ENCODE measurements around the gene TTC9C.
A peak's percentile ranks its signal among the peaks of the same experiment; 100 is the strongest.
"Not testable (repeated sequence)": the region's sequence is repeated elsewhere in the genome, so short reads cannot be mapped to it uniquely, and the experiment has no call there.

Gene TTC9C

DNA sequence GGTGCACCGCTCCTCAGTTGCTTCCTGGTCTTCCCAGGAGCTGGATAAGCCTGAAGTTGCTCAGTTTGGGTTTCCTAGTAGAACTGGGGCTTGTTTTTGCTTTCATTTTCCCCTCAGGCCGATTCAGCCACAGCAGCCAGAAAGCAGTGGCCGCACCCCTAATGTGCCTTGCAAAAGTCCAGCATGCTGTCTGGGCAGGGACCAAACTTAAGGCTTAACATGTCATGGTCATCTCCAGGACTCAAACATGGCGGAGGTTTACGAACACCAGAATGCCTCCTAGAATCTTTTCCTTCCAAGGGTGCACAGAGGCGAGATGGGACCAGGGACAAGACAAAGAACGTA, 18.3 kb upstream of the TTC9C start:
- peak; percentile 26 for DNase-seq

DNA sequence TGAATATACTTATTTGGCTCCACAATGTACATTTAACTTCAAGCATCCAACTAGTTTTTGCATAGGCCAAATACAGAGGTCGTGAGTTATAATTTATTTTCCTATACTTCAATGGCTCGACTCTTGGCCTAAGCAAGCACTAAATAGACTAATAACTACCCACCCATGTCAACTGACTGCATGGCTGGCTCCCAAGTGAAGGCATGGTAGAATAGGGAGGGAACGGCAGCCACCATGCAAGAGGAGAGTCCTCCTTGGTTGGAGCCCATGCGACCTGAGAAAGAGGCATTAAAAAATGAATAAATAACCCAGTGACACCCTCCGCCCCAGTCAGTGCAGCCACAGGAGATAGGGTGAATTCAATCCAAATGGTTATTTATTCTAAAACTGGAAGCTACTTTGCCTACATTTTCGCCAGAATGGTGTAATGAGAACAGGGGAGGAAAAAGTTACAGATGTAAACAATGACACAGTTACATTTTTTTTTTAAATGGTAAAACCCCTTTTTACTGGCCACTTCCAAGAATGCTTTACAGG, 15.9 kb upstream of the TTC9C start:
- DNase-seq, result no peak

DNA sequence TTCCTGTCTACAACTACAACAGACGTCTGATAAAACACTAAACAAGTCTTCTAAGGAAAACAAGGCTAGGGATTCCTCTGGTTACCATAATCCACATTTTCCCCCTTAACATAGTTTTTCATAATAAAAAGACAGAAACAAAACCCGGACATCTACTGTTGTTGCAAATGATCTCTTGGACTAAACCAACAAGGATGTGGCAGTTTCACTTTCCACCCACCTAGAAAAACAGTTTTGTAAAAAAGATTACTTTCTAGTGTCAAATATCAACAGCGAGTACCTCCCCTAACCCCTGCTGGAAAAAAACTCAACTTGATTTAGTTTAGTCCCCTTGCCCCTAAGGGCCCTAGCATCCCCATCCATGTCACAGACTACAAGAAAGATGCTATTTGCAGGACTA, 15.4 kb upstream of the TTC9C start:
- DNase-seq, result no peak

DNA sequence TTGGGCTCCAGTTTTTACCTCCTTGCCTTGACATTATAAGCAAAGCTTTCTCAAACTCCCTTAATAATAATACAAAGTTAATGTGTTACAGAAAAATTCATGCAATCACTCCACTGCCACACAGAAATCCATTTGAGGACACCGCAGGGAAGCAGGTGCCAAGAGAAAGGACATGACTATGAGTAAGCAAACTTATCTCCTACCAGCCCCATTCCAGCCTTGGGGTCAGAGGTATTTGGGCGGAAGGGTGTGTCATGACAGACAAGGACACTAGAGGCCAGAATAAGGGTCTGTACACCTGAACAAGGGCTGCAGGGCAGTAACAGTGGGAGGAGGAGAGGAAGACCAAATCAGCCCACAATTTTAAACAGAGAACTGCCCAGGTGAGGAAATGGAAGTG, 14.9 kb upstream of the TTC9C start:
- DNase-seq, result no peak

DNA sequence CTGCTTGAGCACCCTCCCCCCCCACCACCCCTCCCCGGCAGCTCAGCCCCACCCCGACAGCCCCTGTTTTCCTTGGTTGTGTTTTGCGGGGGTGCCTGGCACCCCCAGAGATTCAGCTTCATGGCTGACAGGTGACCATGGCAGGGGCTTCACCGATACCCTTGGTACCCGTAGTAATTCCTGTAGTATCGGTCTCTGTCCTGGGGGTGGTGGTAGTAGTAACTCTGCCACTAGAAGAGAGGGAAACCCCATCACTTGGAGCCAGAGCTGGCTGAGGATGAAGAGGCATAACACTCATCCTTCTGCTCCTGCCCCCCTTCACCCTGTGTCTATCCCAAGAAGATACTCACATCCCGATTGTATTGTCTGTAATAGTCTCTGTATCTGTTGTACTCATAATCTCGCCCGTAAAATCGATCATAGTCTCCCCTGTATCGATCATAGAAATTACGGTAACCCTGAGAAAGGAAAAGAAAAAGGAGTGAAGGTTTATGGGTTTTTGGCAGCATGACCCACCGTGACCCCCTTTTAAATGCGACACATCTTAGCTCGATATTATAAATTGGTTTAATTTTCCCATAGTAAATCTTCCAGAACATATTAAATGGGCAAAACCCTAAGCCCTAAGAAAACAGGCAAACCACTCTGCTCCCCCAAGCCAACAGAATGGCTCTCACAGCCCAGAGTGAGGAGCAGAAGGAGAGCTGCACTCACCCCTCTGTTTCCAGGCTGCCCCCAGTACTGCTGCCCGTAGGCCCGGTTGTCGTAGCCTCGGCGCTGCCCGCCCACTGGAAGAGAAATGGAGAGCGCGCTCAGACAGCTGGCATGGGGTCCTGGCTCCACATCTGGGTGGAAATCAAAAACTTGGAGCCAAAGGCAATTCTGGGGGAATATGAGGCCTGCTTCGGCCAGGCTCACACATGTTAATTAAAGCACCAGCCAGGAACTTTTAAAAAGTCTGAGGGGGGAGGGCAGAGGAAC, 12.8 kb upstream of the TTC9C start:
- DNase-seq, result no peak

DNA sequence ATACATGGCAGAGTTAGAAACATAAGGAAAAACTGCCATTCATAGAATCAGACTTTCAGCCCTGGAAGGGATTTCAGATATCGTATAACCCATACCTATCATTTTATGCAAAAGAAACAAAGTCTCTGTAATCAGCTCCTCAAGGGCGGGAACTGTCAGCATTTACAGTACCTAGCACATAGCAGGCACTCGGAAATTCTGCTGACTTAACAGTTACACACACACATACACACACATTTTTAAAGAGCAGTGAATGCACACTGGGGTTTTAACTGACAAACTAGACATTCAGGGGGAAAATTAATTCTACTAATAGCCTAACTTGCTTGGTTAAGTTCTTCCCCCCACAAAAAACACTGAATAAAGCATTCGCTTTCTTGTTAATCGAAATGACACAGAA, 12.1 kb upstream of the TTC9C start:
- no peak for DNase-seq

DNA sequence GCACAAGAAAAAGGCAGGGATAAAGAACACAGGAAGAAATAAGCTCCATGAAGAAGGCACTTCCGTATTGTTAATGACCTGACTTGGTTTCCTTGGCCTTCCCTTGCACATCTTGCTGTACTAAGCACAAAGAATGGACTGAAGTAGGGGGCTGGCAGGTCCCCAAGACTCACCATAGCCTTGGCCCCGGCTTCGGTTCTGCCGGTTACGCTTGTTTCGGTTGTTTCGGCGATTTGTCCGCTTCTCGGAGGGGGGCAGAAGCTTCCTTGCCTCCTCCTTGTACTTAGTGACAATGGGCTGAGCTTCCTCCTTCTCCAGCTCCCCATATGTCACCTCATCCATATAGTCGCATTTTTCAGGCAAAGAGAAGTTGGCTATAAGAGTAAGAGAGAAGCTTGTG, 11.5 kb upstream of the TTC9C start:
- DNase-seq, result no peak

DNA sequence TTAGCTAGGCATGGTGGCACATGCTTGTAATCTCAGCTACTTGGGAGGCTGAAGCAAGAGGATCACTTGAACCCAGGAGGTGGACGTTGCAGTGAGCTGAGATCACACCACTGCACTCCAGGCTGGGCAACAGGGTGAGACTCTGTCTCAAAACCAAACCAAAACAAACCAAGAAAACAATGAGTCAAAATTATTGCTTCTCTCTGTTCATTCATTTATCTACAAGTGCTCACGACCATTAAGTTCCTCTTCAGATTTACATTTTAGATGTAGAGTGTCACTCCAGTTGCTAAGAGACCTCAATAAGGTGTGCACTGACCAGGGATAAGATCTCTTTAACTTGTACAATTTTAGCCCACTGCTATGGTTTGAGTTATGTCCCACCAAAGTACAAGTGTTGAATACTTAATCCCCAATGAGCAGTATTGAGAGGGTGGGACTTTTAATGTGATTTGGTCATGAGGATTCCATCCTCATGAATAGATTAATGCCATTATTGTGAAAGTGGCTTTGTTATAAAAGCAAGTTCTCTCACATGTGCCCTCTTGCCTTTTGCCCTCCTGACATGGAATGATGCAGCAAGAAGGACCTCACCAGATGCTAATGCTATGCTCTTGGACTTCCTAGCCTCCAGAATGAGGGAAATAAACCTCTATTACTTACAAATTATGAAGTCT, 8.8 kb upstream of the TTC9C start:
- no peak for DNase-seq

DNA sequence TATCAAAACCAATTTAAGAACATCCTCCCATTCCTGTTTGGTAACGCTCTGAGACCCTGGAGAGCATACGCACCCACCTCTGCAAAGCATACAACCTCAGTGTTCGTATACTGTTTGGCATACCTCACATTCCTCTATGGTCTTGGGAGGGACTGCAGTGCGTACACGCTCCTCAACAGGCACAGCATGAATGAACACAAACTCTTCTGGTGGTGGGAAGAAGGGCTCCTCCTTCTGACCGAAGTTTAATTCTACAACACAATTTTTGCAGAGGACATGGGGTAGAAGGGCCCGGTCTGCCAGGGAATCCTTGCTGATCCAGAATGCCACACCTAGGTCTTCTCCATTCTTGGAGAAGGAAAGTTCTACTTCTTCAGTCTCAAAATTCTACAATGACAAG, 6.3 kb upstream of the TTC9C start:
- no peak for DNase-seq

DNA sequence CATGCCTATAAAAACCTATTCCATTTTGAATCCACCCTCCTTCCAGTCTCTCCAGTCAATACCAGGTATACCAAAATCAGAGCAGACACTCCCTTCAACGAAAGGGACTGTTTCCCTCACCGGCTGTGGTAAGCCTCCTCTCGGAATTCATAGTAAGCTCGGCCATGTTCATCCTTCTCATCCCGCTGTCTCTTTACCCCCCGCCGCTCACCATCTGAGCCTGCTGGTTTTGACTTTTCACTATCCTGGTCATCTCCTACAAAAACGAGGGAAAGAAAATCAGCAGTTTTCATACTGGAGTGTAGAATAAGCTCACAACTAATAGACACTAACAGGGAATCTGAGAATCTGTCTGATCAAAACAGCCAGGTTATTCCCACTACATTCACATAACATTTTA, 4.1 kb upstream of the TTC9C start:
- DNase-seq, result no peak

DNA sequence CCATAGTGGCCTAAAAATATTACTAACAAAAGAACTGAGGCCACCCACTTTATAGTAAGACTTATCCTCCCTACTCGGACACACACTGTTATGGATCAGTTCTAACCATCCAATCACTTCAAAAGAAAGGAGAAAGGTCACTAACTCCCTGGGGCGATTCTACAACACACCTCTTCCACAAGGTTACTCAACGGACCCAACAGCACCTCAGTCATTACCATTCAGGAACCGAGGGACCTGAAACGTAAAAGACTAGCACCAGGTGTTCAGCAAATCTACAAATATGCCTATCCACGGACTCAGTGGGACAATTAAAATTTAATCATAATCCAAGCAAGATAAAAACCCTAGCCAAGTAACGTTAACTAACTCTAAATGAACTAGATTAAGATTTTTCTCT, 2.6 kb upstream of the TTC9C start:
- no peak for DNase-seq

DNA sequence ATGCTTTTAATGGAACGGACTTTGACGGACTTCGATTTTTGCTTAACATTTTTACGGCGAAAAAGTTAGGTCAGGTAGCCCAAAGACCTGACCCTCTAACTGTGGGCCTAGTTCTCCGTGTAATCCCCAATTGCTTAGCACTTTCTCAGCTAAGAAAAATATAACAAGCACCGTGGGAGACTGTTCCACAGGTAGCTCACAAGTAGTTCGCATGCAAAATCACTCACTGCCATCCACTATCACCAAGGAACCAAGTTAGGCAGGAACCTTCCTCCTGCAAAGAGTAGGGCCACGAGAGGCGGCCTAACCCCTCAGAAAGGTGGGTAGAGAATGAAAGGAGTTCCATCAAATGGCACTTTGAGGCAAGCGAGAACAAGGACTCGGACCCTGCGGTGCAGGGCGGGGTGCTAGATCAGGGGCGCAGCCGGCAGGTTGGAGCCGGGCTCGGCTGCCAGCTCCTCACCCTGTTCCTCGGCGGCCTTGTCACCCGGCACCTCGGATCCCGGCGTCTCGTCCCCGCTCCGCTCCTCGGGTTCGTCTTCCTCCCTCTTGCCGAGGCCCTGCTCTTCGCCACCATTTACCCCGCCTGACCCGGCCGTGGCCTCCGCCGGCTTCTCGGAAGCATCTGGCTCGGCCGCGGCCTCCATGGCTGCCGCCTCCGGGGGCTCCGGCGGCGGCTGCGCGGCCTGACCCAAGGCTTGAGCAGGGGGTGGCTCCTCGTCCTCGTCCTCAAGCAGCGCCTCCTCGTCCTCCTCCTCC, 2.0 kb upstream of the TTC9C start:
- no peak for DNase-seq

DNA sequence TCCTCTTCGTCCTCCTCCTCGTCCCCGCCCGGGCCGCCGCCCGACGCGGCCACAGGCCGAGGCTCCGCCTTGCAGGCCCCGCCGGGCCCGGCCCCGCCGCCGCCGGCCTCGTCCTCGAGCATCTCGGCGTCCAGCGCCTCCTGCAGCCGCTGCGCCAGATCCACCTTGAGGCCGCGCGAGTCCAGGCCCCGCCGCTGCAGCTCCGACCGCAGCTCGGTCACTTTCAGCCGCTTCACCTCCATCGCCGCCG, 1.4 kb upstream of the TTC9C start:
- no peak for DNase-seq

DNA sequence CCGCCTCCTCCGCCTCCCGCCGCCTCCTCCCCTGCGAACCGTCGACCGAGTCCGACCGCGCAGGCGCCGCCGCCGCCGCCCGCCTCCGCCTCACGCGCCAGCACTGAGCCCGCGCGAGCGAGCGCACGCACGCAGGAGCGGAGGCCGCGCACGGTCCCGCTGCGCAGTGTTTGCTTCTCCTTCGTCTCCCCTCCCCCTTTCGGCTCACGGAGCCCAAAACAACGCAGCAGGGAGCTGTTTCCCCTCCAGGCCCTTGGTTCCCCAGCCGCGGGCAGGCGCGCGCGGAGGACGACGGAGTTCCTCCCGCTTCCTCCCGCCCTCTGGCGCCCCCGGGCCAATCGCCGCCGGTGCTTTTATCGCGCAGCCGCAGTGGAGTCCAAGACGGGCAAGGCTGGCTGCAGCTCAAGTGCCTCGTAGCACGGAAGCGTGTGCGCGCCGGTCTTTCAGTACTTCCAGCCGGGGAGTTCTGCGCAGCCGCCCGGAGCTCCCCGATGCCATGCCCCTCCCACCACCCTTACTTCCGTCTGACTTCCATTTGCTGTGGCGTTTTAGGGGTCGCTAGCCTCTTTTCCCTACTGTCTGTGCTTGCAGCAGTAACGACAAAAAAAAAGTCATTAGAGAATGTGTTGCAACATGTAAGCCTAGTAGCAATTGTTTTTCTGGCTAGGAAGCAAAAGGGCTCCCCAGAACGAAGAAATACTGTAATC, 968 bp upstream of the TTC9C start, which contains the start of gene HNRNPUL2:
TSS of gene HNRNPUL2 (minus strand) at position 293 of the 707 bp plus-strand sequence. CDS start 301 bp downstream, outside the sequence.
- DNase-seq, result peak; percentile 95

DNA sequence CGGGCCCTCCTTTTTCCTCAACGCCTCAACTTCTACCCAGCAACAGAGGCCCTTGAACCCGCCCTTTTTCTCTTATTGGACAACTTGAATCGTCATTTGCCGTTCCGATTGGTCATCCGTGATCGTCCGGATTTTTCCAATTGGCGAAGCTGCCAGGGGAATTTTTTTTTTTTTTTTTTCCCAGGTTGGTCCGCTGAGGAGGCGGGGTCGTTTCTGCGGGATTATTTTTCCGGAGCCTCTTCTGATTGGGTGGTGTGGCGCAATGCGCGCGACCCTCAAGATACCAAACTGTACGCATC, 465 bp upstream of the TTC9C start:
- peak; percentile 67 for DNase-seq

DNA sequence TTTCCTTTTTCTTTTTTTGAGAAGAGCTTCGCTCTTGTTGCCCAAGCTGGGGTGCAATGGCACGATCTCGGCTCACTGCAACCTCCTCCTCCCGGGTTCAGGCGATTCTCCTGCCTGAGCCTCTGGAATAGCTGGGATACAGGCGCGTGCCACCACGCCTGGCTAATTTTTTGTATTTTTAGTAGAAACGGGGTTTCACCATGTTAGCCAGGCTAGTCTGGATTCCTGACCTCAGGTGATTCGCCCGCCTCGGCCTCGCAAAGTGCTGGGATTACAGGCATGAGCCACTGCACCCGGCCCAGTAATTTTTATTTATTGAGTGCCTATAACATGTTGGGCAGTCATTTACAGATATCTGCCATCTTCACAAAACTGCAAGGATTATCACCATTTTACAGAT, 1.8 kb downstream of the TTC9C start:
- not testable (repeated sequence) for DNase-seq

DNA sequence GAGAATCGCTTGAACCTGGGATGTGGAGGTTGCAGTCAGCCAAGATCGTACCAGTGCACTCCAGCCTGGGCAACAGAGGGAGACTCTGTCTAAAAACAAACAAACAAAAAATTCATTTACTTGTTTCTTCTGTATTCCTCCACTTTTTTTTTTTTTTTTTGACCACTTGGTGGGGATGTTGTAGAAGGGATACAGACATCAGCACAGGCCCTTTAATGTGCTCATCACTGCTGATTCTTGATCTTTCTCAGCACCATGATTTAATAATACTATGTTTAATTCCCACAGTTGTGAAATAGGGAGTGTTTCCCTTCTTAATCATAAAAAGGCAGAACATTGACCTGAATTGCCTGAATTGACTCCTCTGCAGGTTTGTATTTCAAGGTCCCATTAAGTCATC, 4.5 kb downstream of the TTC9C start:
- DNase-seq, result no peak

DNA sequence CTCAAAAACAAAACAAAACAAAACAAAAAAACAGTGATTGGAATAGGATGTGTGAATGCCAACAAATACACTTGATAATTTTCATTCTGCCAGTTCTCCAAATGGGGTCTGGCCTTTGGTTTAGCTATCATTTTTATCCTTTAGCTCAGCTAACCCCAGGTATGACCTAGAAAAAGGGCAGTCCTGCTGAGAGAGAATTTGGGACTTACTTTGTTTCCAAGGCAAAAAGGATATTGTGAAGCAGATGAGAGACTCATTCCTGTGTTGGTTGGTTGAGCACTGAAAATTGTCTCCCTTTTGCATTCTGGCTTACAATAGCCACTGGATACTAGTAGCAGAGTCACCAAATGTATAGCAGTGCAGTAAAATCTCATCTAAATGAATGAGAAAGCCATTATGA, 8.9 kb downstream of the TTC9C start:
- DNase-seq, result no peak

DNA sequence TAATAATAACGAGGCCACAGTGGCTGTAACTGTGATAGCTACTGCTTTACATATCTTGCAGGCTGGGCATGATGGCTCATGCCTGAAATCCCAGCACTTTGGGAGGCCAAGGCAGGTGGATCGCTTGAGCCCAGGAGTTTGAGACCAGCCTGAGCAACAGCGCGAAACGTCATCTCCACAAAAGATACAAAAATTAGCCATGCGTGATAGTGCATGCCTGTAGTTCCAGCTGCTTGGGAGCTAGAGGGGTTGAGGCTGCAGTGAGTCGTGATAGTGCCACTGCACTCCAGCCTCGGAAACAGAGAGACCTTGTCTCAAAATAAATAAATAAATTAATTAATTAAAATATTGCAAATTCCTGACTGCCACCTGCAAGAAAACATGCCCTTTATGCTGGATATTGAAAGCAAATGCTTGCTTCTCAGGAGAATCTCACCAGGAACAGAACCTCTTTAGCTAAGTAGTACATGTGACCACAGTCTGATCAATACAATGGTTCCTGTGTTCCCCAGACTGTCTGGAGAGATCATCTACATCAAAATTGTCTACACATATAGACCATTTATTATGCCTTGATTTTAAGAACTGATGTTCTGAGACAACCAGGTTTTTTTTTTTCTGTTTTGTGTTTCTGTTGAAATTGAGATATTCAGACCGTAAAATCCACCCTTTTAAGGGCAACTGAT, 19.3 kb downstream of the TTC9C start:
- no peak for DNase-seq

DNA sequence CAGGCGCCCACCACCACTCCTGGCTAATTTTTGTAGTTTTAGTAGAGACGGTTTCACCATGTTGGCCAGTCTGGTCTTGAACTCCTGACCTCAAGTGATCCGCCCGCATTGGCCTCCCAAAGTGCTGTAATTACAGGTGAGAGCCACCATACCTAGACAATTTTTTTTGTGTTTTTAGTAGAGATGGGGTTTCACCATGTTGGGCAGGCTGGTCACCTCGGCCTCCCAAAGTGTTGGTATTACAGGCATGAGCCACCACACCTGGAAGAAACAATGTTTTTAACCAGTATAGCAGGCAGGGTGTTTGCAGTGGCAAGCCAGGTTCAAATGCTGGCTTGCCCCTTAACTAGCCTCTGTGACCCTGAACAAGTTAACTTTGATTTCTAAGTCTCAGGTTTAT, 21.6 kb downstream of the TTC9C start:
- not testable (repeated sequence) for DNase-seq

DNA sequence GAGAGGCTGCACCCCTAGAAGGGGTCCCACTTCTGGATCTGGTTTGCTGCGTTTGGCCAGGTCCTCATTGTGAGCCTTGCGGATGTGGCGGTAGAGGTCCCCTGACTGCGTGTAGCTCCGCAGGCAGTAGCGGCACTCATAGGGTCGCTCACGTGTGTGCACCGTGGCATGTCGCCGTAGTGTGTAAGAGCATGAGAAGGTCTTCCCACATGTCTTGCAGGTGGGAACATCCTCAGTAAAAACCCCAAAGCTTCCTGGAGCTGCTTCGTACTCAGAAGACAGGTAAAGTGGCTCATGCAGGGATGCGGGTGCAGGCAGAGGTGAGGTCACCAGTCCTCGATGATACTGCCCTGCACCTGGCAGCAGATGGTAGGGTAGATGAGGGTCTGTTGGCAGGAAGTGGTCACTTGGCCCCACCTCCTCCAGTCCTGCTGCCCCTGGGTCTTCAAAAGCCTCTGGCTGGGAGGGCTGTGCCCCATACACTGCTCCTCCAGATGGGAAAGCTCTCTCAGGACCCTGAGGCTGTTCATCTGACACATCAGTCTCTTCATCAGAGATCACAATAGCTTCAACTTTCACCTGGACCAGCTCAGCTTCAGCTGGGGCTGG, 24.0 kb downstream of the TTC9C start:
- DNase-seq, result no peak
